CD4-positive, alpha-beta memory T cell (primary cell): ENCODE data around the gene CPAMD8. TPM values are rescaled to one million over a fixed set of nuclear protein-coding genes. Genes with fewer than 3 reads are reported as not detected.

Experiments
- CTCF ChIA-PET: fragments of 350-600 bp; sonication (Branson Sonifier 250); formaldehyde crosslinking; loops from one replicate; lab custom pipeline; 2021; ENCODE audit warnings: inconsistent platforms; ENCODE audit not compliant: partially characterized antibody; lab: Charles Lee
- POLR2A ChIA-PET: fragments of 350-600 bp; sonication (Branson Sonifier 250); formaldehyde crosslinking; loops from one replicate; lab custom pipeline; 2021; ENCODE audit not compliant: partially characterized antibody; lab: Charles Lee
- DNase-seq, 5 donors: peaks; one replicate each; pipeline versions ENCODE4 v3.0.0 to v3.0.0-alpha.2; 2020 to 2022; ENCODE audit warnings: mixed read lengths in 1 of 5
- H3K27ac ChIP-seq: one replicate; pipeline ENCODE4 v1.7.0; 2013; ENCODE audit warnings: low read depth, low read length
- H3K27me3 ChIP-seq: 2 replicates; pipeline ENCODE4 v1.7.0; 2013; ENCODE audit warnings: mild to moderate bottlenecking, low read length, moderate library complexity; ENCODE audit not compliant: insufficient read depth
- H3K36me3 ChIP-seq: 2 replicates; pipeline ENCODE4 v1.7.0; 2013; ENCODE audit warnings: mild to moderate bottlenecking, low read length, moderate library complexity; ENCODE audit not compliant: insufficient read depth
- H3K4me1 ChIP-seq: 2 replicates; pipeline ENCODE4 v1.7.0; 2013; ENCODE audit warnings: mild to moderate bottlenecking, low read length, moderate library complexity; ENCODE audit not compliant: insufficient read depth
- H3K4me3 ChIP-seq, 2 donors: one replicate each; pipeline ENCODE4 v1.7.0; 2013; ENCODE audit warnings: low read length in 2 of 2, mild to moderate bottlenecking in 1 of 2
- H3K9me3 ChIP-seq, 2 donors: one replicate each; pipeline ENCODE4 v1.7.0; 2013; ENCODE audit warnings: low read length in 2 of 2, control low read depth in 1 of 2; ENCODE audit not compliant: control insufficient read depth in 1 of 2
- H3K27ac Mint-ChIP-seq, 7 donors: one replicate each; pipeline ENCODE4 v1.8.0; 2020 to 2021; ENCODE audit warnings: mixed read lengths in 7 of 7, mild to moderate bottlenecking in 6 of 7, inconsistent platforms in 3 of 7, moderate library complexity in 3 of 7
- H3K27me3 Mint-ChIP-seq, 2 donors: one replicate each; pipeline ENCODE4 v1.8.0; 2020 to 2021; ENCODE audit warnings: mixed read lengths in 2 of 2
- H3K36me3 Mint-ChIP-seq, 2 donors: one replicate each; pipeline ENCODE4 v1.8.0; 2020 to 2021; ENCODE audit warnings: mixed read lengths in 2 of 2, inconsistent platforms in 1 of 2, mild to moderate bottlenecking in 1 of 2
- H3K4me1 Mint-ChIP-seq, 4 donors: one replicate each; pipeline ENCODE4 v1.8.0; 2020 to 2021; ENCODE audit warnings: mixed read lengths in 4 of 4, mild to moderate bottlenecking in 1 of 4
- H3K4me3 Mint-ChIP-seq, 8 donors: one replicate each; pipeline ENCODE4 v1.8.0; 2020 to 2021; ENCODE audit warnings: mixed read lengths in 8 of 8, mild to moderate bottlenecking in 7 of 8, moderate library complexity in 6 of 8, inconsistent platforms in 3 of 8
- H3K9me3 Mint-ChIP-seq, 8 donors: one replicate each; pipeline ENCODE4 v1.8.0; 2020 to 2021; ENCODE audit warnings: mixed read lengths in 8 of 8, mild to moderate bottlenecking in 5 of 8, inconsistent platforms in 3 of 8, moderate library complexity in 1 of 8
- intact Hi-C: fragments of 100-400 bp; cut with micrococcal nuclease; formaldehyde crosslinking; loops from one replicate; pipeline ENCODE4 v1.15.1; 2023
- polyA plus RNA-seq, 2 donors: library from polyadenylated mRNA; unstranded; fragments of 300-500 nt; fragmentation: Illumina TruSeq; gene quantifications; one replicate each; pipeline ENCODE4 v1.2.3, GENCODE V29; 2021
- total RNA-seq, 2 experiments: library from RNA; stranded (reverse); gene quantifications; one replicate each; pipeline ENCODE4 v1.2.3, GENCODE V29; 2021

CPAMD8 gene
- total RNA-seq, result 1 to 10 TPM; 2.0 to 3.0 TPM
- polyA plus RNA-seq, result under 1 TPM; 0.88 to 0.96 TPM

- Histone ChIP-seq H3K9me3 (peaks cover 0 to 6% of the 10 kb centered on the region in 2 donors), H3K4me3 (no peak within 1 kb of the TSS), H3K36me3 (no peaks in the 10 kb centered on the region), H3K4me1 (peaks cover 9% of the 10 kb centered on the region), H3K27ac (no peak within 1 kb of the TSS), H3K27me3 (no peaks in the 10 kb centered on the region)
- H3K27ac Mint-ChIP-seq, result peak within 1 kb of the TSS in 2 of 7 donors; percentile 4 to 36
- peaks cover 0 to 28% (median 21%) of the 10 kb centered on the region in 8 donors for H3K9me3 Mint-ChIP-seq
- intact Hi-C loops, result no loop called here
- POLR2A ChIA-PET, result no interaction called here
- CTCF ChIA-PET, result no interaction called here
- H3K36me3 Mint-ChIP-seq, result peaks cover 9 to 10% of the 10 kb centered on the region in 2 donors
- DNase-seq, result no peak
- H3K4me1 Mint-ChIP-seq, result peaks cover 5 to 9% (median 8%) of the 10 kb centered on the region in 4 donors
- H3K4me3 Mint-ChIP-seq, result peak within 1 kb of the TSS; percentile 65 to 79 (median 75)
- H3K27me3 Mint-ChIP-seq, result peaks cover 22 to 31% of the 10 kb centered on the region in 2 donors
Observed at GRCh38 chr19:17026706-17027534, at the start of gene CPAMD8. Gene CPAMD8 (minus strand): TSS chr19:17026810. CDS start chr19:17026642, 168 bp downstream.

GRCh38 chr19:17075864-17076542, 49.4 kb upstream of the CPAMD8 start:
- peak overlapping the region; percentile 95 to 100 (median 98) for H3K4me3 Mint-ChIP-seq
- H3K9me3 Mint-ChIP-seq, result no peaks in the 10 kb centered on the region
- H3K4me3 ChIP-seq, result peak overlapping the region; percentile 66 to 77
- POLR2A ChIA-PET, result interaction anchor here (0.8 to 5.6 kb wide), 16 partner anchors 10 to 447 kb away, joined by 3 to 84 read pairs (median 6); partner anchors contain the start of genes BABAM1, DDA1, OCEL1 and USE1
- H3K27me3 ChIP-seq, result no peaks in the 10 kb centered on the region
- peaks cover 3 to 26% of the 10 kb centered on the region in 2 donors for H3K36me3 Mint-ChIP-seq
- CTCF ChIA-PET, result interaction anchor here (0.8 to 1.9 kb wide), 6 partner anchors 10 to 229 kb away, joined by 3 to 7 read pairs (median 4); partner anchors contain the start of gene OCEL1
- peaks cover 40 to 75% (median 55%) of the 10 kb centered on the region in 4 donors for H3K4me1 Mint-ChIP-seq
- peaks cover 15% of the 10 kb centered on the region for H3K36me3 ChIP-seq
- H3K4me1 ChIP-seq, result peaks cover 60% of the 10 kb centered on the region
- H3K9me3 ChIP-seq, result no peaks in the 10 kb centered on the region
- intact Hi-C loops, result loop anchor here (1.0 to 2.0 kb wide), 8 partner anchors 9 to 261 kb away; partner anchors contain the start of genes BABAM1, GTPBP3, OCEL1 and USE1
- H3K27me3 Mint-ChIP-seq, result no peaks in the 10 kb centered on the region
- DNase-seq, result peak; percentile 41 to 65 (median 43)
- H3K27ac ChIP-seq, result peak overlapping the region; percentile 76
- H3K27ac Mint-ChIP-seq, result peak overlapping the region; percentile 89 to 99 (median 98)

GRCh38 chr19:17075035-17075863, 48.6 kb upstream of the CPAMD8 start, which contains the start of the genes HAUS8 and MYO9B:
Gene HAUS8 (minus strand): TSS chr19:17075452. CDS start chr19:17075422, 30 bp downstream.
Gene MYO9B (plus strand): TSS chr19:17075777. CDS start chr19:17101718, 25,941 bp downstream.
- ChIA-PET CTCF (interaction anchor here (0.8 to 2.0 kb wide), 5 partner anchors 24 to 230 kb away, joined by 3 to 9 read pairs (median 4); no protein-coding TSS in a partner anchor), POLR2A (interaction anchor here (0.7 to 5.6 kb wide), 19 partner anchors 10 to 316 kb away, joined by 3 to 84 read pairs (median 5); partner anchors contain the start of genes BABAM1, DDA1, MRPL34 and OCEL1)
- Histone ChIP-seq H3K4me1 (peaks cover 56% of the 10 kb centered on the region), H3K36me3 (peaks cover 21% of the 10 kb centered on the region), H3K4me3 (peak within 1 kb of the TSS; percentile 91 to 93), H3K27ac (peak within 1 kb of the TSS; percentile 77), H3K9me3 (no peaks in the 10 kb centered on the region), H3K27me3 (no peaks in the 10 kb centered on the region)
- DNase-seq, result peak; percentile 99 to 100 (median 100)
- H3K27ac Mint-ChIP-seq, result peak within 1 kb of the TSS; percentile 89 to 99 (median 98)
- H3K36me3 Mint-ChIP-seq, result peaks cover 9 to 31% of the 10 kb centered on the region in 2 donors
- H3K9me3 Mint-ChIP-seq, result no peaks in the 10 kb centered on the region
- peak within 1 kb of the TSS; percentile 96 to 100 (median 98) for H3K4me3 Mint-ChIP-seq
- no peaks in the 10 kb centered on the region for H3K27me3 Mint-ChIP-seq
- intact Hi-C loops, result loop anchor here (1.0 to 2.0 kb wide), 8 partner anchors 8 to 262 kb away; partner anchors contain the start of genes BABAM1, GTPBP3, OCEL1 and USE1
- H3K4me1 Mint-ChIP-seq, result peaks cover 41 to 79% (median 53%) of the 10 kb centered on the region in 4 donors

- peaks cover 36 to 79% (median 50%) of the 10 kb centered on the region in 4 donors for H3K4me1 Mint-ChIP-seq
- Histone ChIP-seq H3K27ac (peak overlapping the region; percentile 77), H3K4me3 (peak overlapping the region; percentile 91 to 93), H3K36me3 (peaks cover 23% of the 10 kb centered on the region), H3K27me3 (no peaks in the 10 kb centered on the region), H3K9me3 (no peaks in the 10 kb centered on the region), H3K4me1 (peaks cover 49% of the 10 kb centered on the region)
- intact Hi-C loops, result loop anchor here (1.0 to 2.0 kb wide), 8 partner anchors 7 to 263 kb away; partner anchors contain the start of genes BABAM1, GTPBP3, OCEL1 and USE1
- H3K27me3 Mint-ChIP-seq, result no peaks in the 10 kb centered on the region
- H3K9me3 Mint-ChIP-seq, result no peaks in the 10 kb centered on the region
- peak in 1 of 5 donors; percentile 24 for DNase-seq
- CTCF ChIA-PET, result interaction anchor here (1.0 to 2.0 kb wide), 3 partner anchors 23 to 208 kb away, joined by 3 to 9 read pairs (median 5); no protein-coding TSS in a partner anchor
- peak overlapping the region; percentile 89 to 98 (median 98) for H3K27ac Mint-ChIP-seq
- POLR2A ChIA-PET, result interaction anchor here (0.7 to 5.6 kb wide), 15 partner anchors 9 to 234 kb away, joined by 3 to 84 read pairs (median 5); partner anchors contain the start of genes BABAM1, DDA1, MRPL34 and OCEL1
- H3K36me3 Mint-ChIP-seq, result peaks cover 9 to 32% of the 10 kb centered on the region in 2 donors
- H3K4me3 Mint-ChIP-seq, result peak overlapping the region; percentile 94 to 98 (median 96)
Observed at GRCh38 chr19:17074634-17075034, 48.0 kb upstream of the CPAMD8 start.

- peak in 4 of 5 donors; percentile 22 to 34 (median 24) for DNase-seq
- no peaks in the 10 kb centered on the region for H3K27me3 Mint-ChIP-seq
- peak overlapping the region; percentile 89 to 98 (median 98) for H3K27ac Mint-ChIP-seq
- ChIA-PET POLR2A (interaction anchor here (0.7 to 5.6 kb wide), 13 partner anchors 13 to 235 kb away, joined by 3 to 84 read pairs (median 5); partner anchors contain the start of genes BABAM1, DDA1, MRPL34 and OCEL1), CTCF (interaction anchor here (0.7 to 2.0 kb wide), 5 partner anchors 23 to 393 kb away, joined by 3 to 9 read pairs (median 5); no protein-coding TSS in a partner anchor)
- Histone ChIP-seq H3K27ac (peak overlapping the region; percentile 77), H3K27me3 (no peaks in the 10 kb centered on the region), H3K4me1 (peaks cover 44% of the 10 kb centered on the region), H3K36me3 (peaks cover 23% of the 10 kb centered on the region), H3K4me3 (peak overlapping the region; percentile 91 to 93), H3K9me3 (no peaks in the 10 kb centered on the region)
- peaks cover 31 to 73% (median 44%) of the 10 kb centered on the region in 4 donors for H3K4me1 Mint-ChIP-seq
- intact Hi-C loops, result loop anchor here (2.0 kb wide), 1 partner anchor 209 kb away; no protein-coding TSS in a partner anchor
- H3K4me3 Mint-ChIP-seq, result peak overlapping the region; percentile 94 to 98 (median 96)
- peaks cover 9 to 32% of the 10 kb centered on the region in 2 donors for H3K36me3 Mint-ChIP-seq
- no peaks in the 10 kb centered on the region for H3K9me3 Mint-ChIP-seq
Observed at GRCh38 chr19:17073869-17074633, 47.4 kb upstream of the CPAMD8 start.
